ENCODE measurements around the gene CR2. TPM values are rescaled to one million over a fixed set of nuclear protein-coding genes. Genes with fewer than 3 reads are reported as not detected.

Gene CR2
- total RNA-seq, 1 experiment from 2014 or later: 1.8 TPM

DNA sequence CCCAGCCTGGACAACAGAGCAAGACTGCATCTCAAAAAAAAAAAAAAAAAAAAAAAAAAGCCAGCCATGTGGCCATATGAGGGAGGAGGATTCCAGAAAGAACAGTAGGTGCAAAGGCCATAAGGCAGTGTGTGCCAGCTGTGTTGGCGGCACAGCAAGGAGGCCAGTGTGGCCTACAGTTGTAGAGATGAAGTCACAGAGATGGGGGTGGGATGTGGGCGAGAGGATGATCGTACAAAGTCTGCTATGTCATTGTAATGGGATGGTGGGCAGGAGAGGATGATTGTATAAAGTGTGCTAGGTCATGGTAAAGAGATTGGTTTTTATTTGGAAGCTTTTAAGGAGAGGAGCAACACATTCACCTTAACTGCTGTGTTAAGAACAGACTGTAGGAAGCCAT, 32.1 kb downstream of the CR2 start:
- H3K4me1 Mint-ChIP-seq: no peaks in the 10 kb centered on the region
- H3K27ac ChIP-seq (ENCODE audit: insufficient read length, low read depth, low read length): no peak overlapping the region
- peaks cover 13% of the 10 kb centered on the region for H3K27me3 Mint-ChIP-seq (ENCODE audit: low read depth)
- no peak overlapping the region for H3K4ac ChIP-seq (ENCODE audit: low read depth, low read length)
- no peak overlapping the region for H2BK5ac ChIP-seq (ENCODE audit: insufficient read length, low read length)
- no peak overlapping the region for H3K56ac ChIP-seq (ENCODE audit: insufficient read length, low read depth, low read length)
- H4K8ac ChIP-seq (replicated peaks; ENCODE audit: insufficient read length, low read depth, low read length): no peak overlapping the region
- no peaks in the 10 kb centered on the region for H3K79me1 ChIP-seq (ENCODE audit: insufficient read depth, low read depth, low read length, poor library complexity, severe bottlenecking)
- H3K4me2 ChIP-seq (ENCODE audit: insufficient read depth, insufficient read length, low read length): no peak overlapping the region
- H2AFZ ChIP-seq (ENCODE audit: low read length): no peak overlapping the region
- DNase-seq: no peak
- no peak overlapping the region for H2BK12ac ChIP-seq (ENCODE audit: insufficient read length, low read depth, low read length)
- no peaks in the 10 kb centered on the region for H3K4me1 ChIP-seq (ENCODE audit: insufficient read depth, low read length)
- no peaks in the 10 kb centered on the region for H3K23me2 ChIP-seq (ENCODE audit: insufficient read length, low read depth, low read length, poor library complexity, severe bottlenecking)
- H2BK15ac ChIP-seq (ENCODE audit: low read depth, low read length): no peak overlapping the region
- H3K27me3 ChIP-seq (ENCODE audit: insufficient read depth, low read length): no peaks in the 10 kb centered on the region
- no peaks in the 10 kb centered on the region for H3K36me3 Mint-ChIP-seq (ENCODE audit: insufficient read depth in 1 of 3, low read depth in 3 of 3)
- H3K4me3 Mint-ChIP-seq: no peak overlapping the region
- no peaks in the 10 kb centered on the region for H3K9me3 ChIP-seq (ENCODE audit: control insufficient read depth, low read depth, low read length)
- H4K91ac ChIP-seq (ENCODE audit: insufficient read length, low read depth, low read length): no peak overlapping the region
- H3K79me2 ChIP-seq (ENCODE audit: insufficient read depth, low read length): no peaks in the 10 kb centered on the region
- H3K27ac Mint-ChIP-seq: no peak overlapping the region
- TF ChIP-seq, protein P1, sequence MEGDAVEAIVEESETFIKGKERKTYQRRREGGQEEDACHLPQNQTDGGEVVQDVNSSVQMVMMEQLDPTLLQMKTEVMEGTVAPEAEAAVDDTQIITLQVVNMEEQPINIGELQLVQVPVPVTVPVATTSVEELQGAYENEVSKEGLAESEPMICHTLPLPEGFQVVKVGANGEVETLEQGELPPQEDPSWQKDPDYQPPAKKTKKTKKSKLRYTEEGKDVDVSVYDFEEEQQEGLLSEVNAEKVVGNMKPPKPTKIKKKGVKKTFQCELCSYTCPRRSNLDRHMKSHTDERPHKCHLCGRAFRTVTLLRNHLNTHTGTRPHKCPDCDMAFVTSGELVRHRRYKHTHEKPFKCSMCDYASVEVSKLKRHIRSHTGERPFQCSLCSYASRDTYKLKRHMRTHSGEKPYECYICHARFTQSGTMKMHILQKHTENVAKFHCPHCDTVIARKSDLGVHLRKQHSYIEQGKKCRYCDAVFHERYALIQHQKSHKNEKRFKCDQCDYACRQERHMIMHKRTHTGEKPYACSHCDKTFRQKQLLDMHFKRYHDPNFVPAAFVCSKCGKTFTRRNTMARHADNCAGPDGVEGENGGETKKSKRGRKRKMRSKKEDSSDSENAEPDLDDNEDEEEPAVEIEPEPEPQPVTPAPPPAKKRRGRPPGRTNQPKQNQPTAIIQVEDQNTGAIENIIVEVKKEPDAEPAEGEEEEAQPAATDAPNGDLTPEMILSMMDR (conservative IDR thresholded peaks at IDR 0.05): no peak
- H2BK20ac ChIP-seq (ENCODE audit: low read depth, low read length, poor library complexity, severe bottlenecking): no peak overlapping the region
- no peak overlapping the region for H3K14ac ChIP-seq (ENCODE audit: insufficient read depth, low read length)
- H4K20me1 ChIP-seq (ENCODE audit: control insufficient read depth, insufficient read depth, insufficient read length): no peaks in the 10 kb centered on the region
- H3T11ph ChIP-seq (ENCODE audit: low read length): no peak overlapping the region
- no CpG with 5 or more reads among the region's 3 CpGs for WGBS (ENCODE audit: extremely low coverage, insufficient read length, low lambda C conversion rate)
- H2AK5ac ChIP-seq (ENCODE audit: insufficient read length, low read length): no peak overlapping the region
- no peaks in the 10 kb centered on the region for H3K9me3 Mint-ChIP-seq
- H3K18ac ChIP-seq (ENCODE audit: insufficient read length, low read depth, low read length): no peak overlapping the region
- H4K5ac ChIP-seq (ENCODE audit: insufficient read length, low read depth, low read length): no peak overlapping the region
- no peak overlapping the region for H3K23ac ChIP-seq (ENCODE audit: insufficient read length, low read depth, low read length)
- H2BK120ac ChIP-seq (ENCODE audit: low read depth, low read length, poor library complexity, severe bottlenecking): no peak overlapping the region
- H3K9ac ChIP-seq (ENCODE audit: extremely low read depth, insufficient read length, low read length): no peak overlapping the region

All from H9 (cell line).